ENCODE results near the gene KIF5A.
A peak's percentile ranks its signal among the peaks of the same experiment; 100 is the strongest.

KIF5A gene

DNA sequence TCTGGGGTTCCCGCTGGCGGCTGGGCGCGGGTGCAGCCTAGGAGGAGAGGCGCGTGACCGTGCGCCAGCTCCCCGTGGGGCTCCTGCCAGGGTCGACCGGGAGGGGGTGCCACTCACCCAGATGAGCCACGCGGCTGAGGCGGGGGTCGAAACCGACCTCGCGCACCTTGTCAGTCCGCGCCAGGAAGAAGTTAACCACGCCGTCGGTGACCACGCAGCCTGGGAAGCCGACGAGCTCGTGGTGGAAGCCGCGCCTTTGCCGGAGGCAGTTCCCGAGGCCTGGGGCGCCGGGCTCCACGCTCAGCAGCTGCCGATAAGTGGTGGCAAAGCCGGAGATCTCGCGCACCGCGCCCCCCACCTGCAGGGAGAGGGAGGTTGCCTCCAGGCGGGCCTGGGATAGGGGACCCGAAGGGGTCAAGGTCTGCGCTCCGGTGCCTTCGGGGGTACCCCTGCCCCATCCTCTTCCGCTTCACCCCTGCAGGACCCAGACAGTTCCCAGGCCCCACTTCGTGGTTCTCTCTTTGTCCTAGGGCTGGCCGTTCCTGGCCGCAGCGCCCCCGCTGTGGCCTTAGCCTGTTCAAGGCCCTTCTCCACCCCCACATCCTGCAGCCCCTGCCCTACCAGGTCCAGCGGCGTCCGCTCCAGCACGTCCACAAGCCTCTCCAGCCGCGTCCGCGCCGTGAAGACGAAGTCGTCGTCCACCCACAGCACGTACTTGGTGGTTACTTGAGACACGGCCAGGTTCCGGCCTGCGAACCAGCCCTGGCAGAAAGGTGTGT lies 77.8 kb downstream of the KIF5A start:
- DNase-seq (ENCODE audit: insufficient read length, low spot score) = no peak
- no peak for FAIRE-seq

DNA sequence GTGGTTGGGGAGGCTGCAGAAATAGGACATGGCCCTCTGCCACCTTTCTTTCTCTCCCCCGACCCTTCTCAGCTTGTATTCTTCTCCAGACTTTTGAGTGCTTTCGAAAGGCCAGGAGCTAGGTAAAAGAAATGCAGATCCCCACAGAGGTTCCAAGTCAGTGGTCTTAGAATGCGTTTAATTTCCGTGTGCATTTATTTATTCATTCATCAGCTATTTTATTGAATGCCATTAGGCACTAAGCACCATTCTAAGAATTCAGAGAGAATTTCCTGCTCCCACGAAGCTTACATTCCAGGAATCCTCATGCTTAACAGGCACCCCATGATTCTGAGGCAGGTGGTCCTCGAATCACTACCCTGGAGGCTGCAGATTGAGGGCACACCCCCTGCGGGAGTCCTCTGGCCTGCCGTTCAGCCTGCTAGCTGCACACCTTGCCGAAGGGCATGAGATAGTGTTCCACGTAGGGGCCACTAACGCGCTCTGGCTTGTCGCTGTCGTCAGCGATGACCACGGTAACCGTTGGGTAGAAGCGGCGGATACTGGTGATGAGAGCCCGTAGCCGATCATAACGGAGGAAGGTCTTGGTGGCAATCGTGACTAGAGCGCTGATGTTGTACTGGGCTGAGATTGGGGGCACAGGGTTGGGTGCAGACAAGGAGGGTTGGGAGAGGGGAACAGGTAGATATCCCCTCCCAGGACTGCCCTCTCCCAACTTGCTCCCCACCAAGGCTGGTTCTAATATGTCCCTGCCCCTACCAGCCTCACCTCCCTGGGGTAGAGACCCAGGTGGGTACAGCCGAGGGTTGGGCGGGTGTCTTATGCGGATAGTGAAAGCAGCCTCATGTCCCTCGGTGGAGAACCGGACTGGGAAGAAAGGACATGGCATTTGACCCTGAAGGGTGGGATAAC lies 78.7 kb downstream of the KIF5A start:
- FAIRE-seq (no peak), DNase-seq (ENCODE audit: insufficient read length, low spot score) (no peak)

DNA sequence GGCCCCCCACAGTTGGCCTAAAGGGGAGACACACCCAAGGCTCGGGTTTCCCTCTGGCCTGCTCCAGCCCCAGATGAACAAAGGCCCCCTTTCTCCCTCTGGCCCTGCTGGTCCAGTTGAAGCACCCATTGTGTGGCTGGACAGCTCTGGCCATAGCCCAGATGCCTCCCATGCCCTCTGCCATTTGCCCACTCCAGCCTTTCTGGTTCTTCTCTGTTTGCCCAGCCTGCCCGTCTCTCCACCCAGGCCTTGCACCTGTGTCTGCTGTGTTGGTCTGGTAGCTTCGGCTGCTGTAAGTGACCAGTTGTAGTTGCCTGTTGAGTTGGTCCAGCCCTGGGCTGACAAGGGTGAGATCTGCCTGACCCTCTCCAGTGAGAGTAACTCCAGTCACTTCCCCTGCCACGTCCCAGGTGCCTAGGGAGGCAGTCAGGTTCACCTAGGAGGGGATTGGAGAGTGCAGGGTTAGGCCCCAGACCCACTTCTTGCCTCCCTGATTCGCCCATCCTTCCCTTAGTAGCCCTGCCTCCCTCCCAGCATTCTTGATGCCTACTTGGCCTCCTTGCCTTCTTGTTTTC lies 80.1 kb downstream of the KIF5A start:
- DNase-seq (ENCODE audit: insufficient read length, low spot score) (no peak), FAIRE-seq (no peak)

DNA sequence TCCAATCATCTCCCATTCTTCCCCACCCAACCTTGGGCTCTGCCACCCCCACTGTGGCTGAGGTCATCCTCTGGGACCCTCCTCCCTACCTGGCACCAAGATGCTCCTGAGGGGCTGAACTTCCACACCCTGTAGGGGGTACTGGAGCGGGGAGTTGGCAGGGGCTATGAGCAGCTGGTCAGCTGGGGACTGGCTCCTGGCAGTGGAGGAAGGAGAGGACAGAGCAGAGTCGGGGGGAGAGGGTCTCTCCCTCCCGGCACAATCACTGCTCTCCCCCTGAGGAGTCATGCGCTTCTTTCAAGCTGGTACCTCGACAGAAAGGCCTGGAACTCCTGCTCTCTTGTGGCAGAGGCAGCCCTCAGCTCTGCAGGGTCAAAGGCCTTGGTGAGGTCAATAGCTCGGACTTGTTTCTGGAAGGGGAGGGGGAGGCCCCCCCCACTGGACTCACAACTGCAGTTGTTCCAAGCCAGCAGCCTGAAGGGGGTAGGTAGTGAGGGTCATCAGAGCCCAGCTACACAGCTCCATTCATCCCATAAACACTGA lies 81.1 kb downstream of the KIF5A start:
- FAIRE-seq = no peak
- DNase-seq (ENCODE audit: insufficient read length, low spot score) = no peak

GRCh38 chr12:57631566-57632072 lies 81.8 kb downstream of the KIF5A start:
- no peak for DNase-seq (ENCODE audit: insufficient read length, low spot score)
- FAIRE-seq = no peak

GRCh38 chr12:57632073-57632957 lies 82.5 kb downstream of the KIF5A start:
- DNase-seq (ENCODE audit: insufficient read length, low spot score) = no peak
- no peak for FAIRE-seq

DNA sequence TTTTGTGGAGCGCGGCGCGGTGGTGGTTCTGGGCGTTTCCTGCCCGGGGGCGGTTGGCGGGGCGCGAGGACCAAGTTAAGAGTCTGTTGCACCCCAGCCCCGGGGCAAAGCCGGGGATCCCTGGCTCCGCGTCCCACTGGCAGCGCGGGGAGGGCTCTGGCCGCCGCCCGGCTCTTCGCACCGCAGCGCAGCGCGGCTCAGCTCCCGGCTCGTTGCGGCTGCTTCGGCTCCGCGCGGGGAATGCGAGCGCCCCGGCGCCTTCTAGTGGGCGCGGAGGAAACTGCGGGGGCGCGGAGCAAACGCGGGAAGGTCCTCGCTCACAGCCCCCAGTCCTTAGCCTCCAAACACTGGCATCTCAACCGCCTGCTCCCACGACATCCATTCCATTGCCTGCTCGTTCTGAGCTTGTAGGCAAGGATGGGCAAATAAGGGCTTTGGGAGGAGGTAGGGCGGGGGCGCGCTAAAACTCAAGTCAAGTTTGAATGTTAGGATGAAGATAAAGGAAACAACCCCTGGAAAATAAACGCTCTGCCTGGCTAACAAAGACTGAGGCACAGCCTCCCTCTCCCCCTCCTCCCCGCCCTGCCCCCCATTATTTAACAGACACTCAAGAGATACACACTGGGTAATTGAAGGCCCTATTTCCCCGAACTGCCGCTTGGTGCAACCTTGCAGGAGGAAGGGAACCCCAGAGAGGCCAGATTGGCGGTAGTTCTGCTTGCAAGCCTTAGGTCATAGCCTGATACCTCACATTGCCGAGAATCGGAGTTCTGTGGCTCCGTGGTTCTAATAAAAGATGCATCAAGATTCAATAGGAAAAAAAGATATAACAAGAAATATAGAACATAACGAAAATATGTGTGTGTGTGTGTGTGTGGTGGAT lies 83.4 kb downstream of the KIF5A start, which contains the start of gene B4GALNT1:
TSS of gene B4GALNT1 (minus strand) at position 244 of the 883 bp plus-strand sequence. CDS start 1,069 bp downstream, outside the sequence.
- DNase-seq (ENCODE audit: insufficient read length, low spot score) = peak; percentile 84

More for the DNA sequence above, 83.4 kb downstream of the KIF5A start, which contains the start of gene B4GALNT1:
- peak; percentile 83 for FAIRE-seq
